ENCODE results near the gene KCNQ1. TPM values are rescaled to one million over a fixed set of nuclear protein-coding genes. Genes with fewer than 3 reads are reported as not detected.
A peak's percentile ranks its signal among the peaks of the same experiment; 100 is the strongest.

The KCNQ1 gene
- total RNA-seq, 3 donors from 2014 or later: 3.6 to 6.2 (median 5.1) TPM

GRCh38 chr11:2702771-2703362 lies 258.1 kb downstream of the KCNQ1 start:
- intact Hi-C loops (cut with DNase I; ENCODE audit: low total_unique reads): loop anchor here (10.0 kb wide), 1 partner anchor 182 kb away; the partner anchor contains the start of gene CDKN1C
- no peak overlapping the region for H3K4me3 ChIP-seq
- no peaks in the 10 kb centered on the region for H3K4me1 ChIP-seq
- H3K36me3 ChIP-seq: no peaks in the 10 kb centered on the region
- no peaks in the 10 kb centered on the region for H3K27me3 ChIP-seq
- DNase-seq (ENCODE audit: low spot score in 2 of 2): no peak
- TF ChIP-seq POLR2A (IDR thresholded peaks at IDR 0.05): no peak
- TF ChIP-seq CTCF (IDR thresholded peaks at IDR 0.05): no peak
- TF ChIP-seq POLR2AphosphoS5 (IDR thresholded peaks at IDR 0.05): no peak
- peaks cover 0 to 4% of the 10 kb centered on the region in 2 donors for H3K9me3 ChIP-seq
- H3K27ac ChIP-seq: peak overlapping the region in 1 of 2 donors; percentile 25

- TF ChIP-seq POLR2AphosphoS5 (IDR thresholded peaks at IDR 0.05) (no peak), POLR2A (IDR thresholded peaks at IDR 0.05) (no peak), CTCF (IDR thresholded peaks at IDR 0.05) (no peak)
- intact Hi-C loops (cut with DNase I; ENCODE audit: low total_unique reads): loop anchor here (10.0 kb wide), 1 partner anchor 181 kb away; the partner anchor contains the start of gene CDKN1C
- no peak for DNase-seq (ENCODE audit: low spot score in 2 of 2)
- no peak overlapping the region for H3K4me3 ChIP-seq
- peak overlapping the region in 1 of 2 donors; percentile 25 for H3K27ac ChIP-seq
- peaks cover 0 to 2% of the 10 kb centered on the region in 2 donors for H3K4me1 ChIP-seq
- no peaks in the 10 kb centered on the region for H3K27me3 ChIP-seq
- no peaks in the 10 kb centered on the region for H3K36me3 ChIP-seq
- peaks cover 0 to 4% of the 10 kb centered on the region in 2 donors for H3K9me3 ChIP-seq
These were observed 258.7 kb downstream of the KCNQ1 start for GRCh38 chr11:2703363-2704141.

- Histone ChIP-seq H3K36me3 (no peaks in the 10 kb centered on the region), H3K9me3 (peaks cover 0 to 4% of the 10 kb centered on the region in 2 donors), H3K27me3 (no peaks in the 10 kb centered on the region), H3K4me3 (no peak overlapping the region), H3K27ac (no peak overlapping the region), H3K4me1 (peaks cover 0 to 3% of the 10 kb centered on the region in 2 donors)
- intact Hi-C loops (cut with DNase I; ENCODE audit: low total_unique reads): loop anchor here (10.0 kb wide), 1 partner anchor 180 kb away; the partner anchor contains the start of gene CDKN1C
- TF ChIP-seq POLR2AphosphoS5 (IDR thresholded peaks at IDR 0.05) (no peak), CTCF (IDR thresholded peaks at IDR 0.05) (no peak), POLR2A (IDR thresholded peaks at IDR 0.05) (no peak)
- no peak for DNase-seq (ENCODE audit: low spot score in 2 of 2)
These were observed 259.5 kb downstream of the KCNQ1 start for GRCh38 chr11:2704356-2704755.

- Histone ChIP-seq H3K27me3 (no peaks in the 10 kb centered on the region), H3K4me3 (no peak overlapping the region), H3K9me3 (peaks cover 0 to 4% of the 10 kb centered on the region in 2 donors), H3K36me3 (no peaks in the 10 kb centered on the region), H3K27ac (no peak overlapping the region), H3K4me1 (peaks cover 0 to 3% of the 10 kb centered on the region in 2 donors)
- no peak for TF ChIP-seq POLR2A (IDR thresholded peaks at IDR 0.05)
- TF ChIP-seq POLR2AphosphoS5 (IDR thresholded peaks at IDR 0.05): no peak
- TF ChIP-seq CTCF (IDR thresholded peaks at IDR 0.05): no peak
- no peak for DNase-seq (ENCODE audit: low spot score in 2 of 2)
- intact Hi-C loops (cut with DNase I; ENCODE audit: low total_unique reads): loop anchor here (10.0 kb wide), 1 partner anchor 180 kb away; the partner anchor contains the start of gene CDKN1C
These were observed 260.2 kb downstream of the KCNQ1 start for GRCh38 chr11:2704896-2705606.
